Amniotic stem cell (primary cell): Measurements from ENCODE around the gene SH3BP1.

Experiments used
- DNase-seq: peaks from one replicate; lab custom pipeline; 2025; lab: John Stamatoyannopoulos, UW

The SH3BP1 gene

GRCh38 chr22:37616201-37617083 lies 23.0 kb upstream of the SH3BP1 start:
- no peak for DNase-seq

- DNase-seq: no peak
These were observed 22.0 kb upstream of the SH3BP1 start for GRCh38 chr22:37617431-37617830.

GRCh38 chr22:37618072-37618656 lies 21.3 kb upstream of the SH3BP1 start:
- DNase-seq: no peak

GRCh38 chr22:37618674-37619073 lies 20.8 kb upstream of the SH3BP1 start:
- DNase-seq: no peak

GRCh38 chr22:37619991-37620390 lies 19.5 kb upstream of the SH3BP1 start:
- no peak for DNase-seq

GRCh38 chr22:37621352-37621860 lies 18.1 kb upstream of the SH3BP1 start:
- no peak for DNase-seq

GRCh38 chr22:37623075-37624016 lies 16.1 kb upstream of the SH3BP1 start:
- no peak for DNase-seq

- DNase-seq: no peak
These were observed 15.5 kb upstream of the SH3BP1 start for GRCh38 chr22:37624017-37624365.

- DNase-seq: no peak
These were observed 14.6 kb upstream of the SH3BP1 start for GRCh38 chr22:37624876-37625275.

GRCh38 chr22:37625737-37626136 lies 13.7 kb upstream of the SH3BP1 start:
- no peak for DNase-seq

- no peak for DNase-seq
These were observed 13.3 kb upstream of the SH3BP1 start for GRCh38 chr22:37626144-37626543.

- no peak for DNase-seq
These were observed 12.9 kb upstream of the SH3BP1 start for GRCh38 chr22:37626556-37627075.

- DNase-seq: no peak
These were observed 12.3 kb upstream of the SH3BP1 start for GRCh38 chr22:37627121-37627520.

- no peak for DNase-seq
These were observed 11.9 kb upstream of the SH3BP1 start for GRCh38 chr22:37627545-37627944.

GRCh38 chr22:37628830-37629229 lies 10.6 kb upstream of the SH3BP1 start:
- no peak for DNase-seq

- no peak for DNase-seq
These were observed 9.5 kb upstream of the SH3BP1 start for GRCh38 chr22:37629928-37630327.

- no peak for DNase-seq
These were observed 8.5 kb upstream of the SH3BP1 start for GRCh38 chr22:37630839-37631435.

GRCh38 chr22:37631448-37632173 lies 7.9 kb upstream of the SH3BP1 start:
- no peak for DNase-seq

GRCh38 chr22:37632174-37633088 lies 7.0 kb upstream of the SH3BP1 start:
- DNase-seq: no peak

- no peak for DNase-seq
These were observed 6.3 kb upstream of the SH3BP1 start for GRCh38 chr22:37633089-37633624.
